ENCODE measurements around the gene CMPK2. TPM values are rescaled to one million over a fixed set of nuclear protein-coding genes. Genes with fewer than 3 reads are reported as not detected.

CMPK2 gene
- 0.15 and 0.35 TPM in 2 replicates for total RNA-seq (ENCODE audit: low replicate concordance)

GRCh38 chr2:6865346-6866274, at the start of gene CMPK2:
CMPK2 (minus strand) TSS chr2:6865907; CDS start chr2:6865696, 211 bp downstream.

DNA sequence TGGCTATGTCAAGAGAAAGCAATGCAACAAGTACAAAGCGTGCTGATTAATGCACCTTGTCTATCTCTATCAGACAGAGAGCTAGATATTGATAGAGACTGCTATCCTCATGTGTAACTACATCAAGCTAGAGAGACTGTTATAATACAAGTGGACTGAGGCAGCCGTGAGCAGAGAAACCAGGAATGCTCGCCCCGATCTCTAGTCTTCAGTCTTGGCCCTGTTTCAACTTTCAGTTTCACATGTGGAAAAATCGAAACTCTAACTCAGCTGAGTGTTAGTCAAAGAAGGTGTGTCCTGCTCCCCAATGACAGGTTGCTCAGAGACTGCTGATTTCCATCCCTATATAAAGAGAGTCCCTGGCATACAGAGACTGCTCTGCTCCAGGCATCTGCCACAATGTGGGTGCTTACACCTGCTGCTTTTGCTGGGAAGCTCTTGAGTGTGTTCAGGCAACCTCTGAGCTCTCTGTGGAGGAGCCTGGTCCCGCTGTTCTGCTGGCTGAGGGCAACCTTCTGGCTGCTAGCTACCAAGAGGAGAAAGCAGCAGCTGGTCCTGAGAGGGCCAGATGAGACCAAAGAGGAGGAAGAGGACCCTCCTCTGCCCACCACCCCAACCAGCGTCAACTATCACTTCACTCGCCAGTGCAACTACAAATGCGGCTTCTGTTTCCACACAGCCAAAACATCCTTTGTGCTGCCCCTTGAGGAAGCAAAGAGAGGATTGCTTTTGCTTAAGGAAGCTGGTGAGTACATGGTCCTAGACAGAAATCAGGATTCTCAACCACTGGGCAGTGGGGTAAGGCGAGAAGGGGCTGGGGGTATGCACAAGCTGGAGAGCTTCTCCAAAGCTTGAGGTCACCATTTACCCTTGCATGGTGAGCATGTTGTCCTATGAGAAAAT, 11.9 kb upstream of the CMPK2 start, which contains the start of gene RSAD2:
TSS of gene RSAD2 (plus strand) at position 376 of the 903 bp plus-strand sequence. CDS start at position 400, 24 bp downstream.

Other genes starting within 250 kb of the CMPK2 start
- 0.08 and 0.82 TPM in 2 replicates for gene RSAD2, start 11.9 kb upstream of the CMPK2 start, total RNA-seq (ENCODE audit: low replicate concordance)
- gene RNF144A, start 51.5 kb upstream of the CMPK2 start, total RNA-seq (ENCODE audit: low replicate concordance) = 1.7 and 5.1 TPM in 2 replicates

Data from smooth muscle cell of the coronary artery (primary cell).